Activated CD4-positive, alpha-beta T cell treated with anti-CD3 and anti-CD28 coated beads, Interleukin-2, Interleukin-4, amounts not matched to agents 100 ng/mL and 50 ng/mL, durations not matched to agents 16 hours and 8 hours (primary cell): ENCODE results near the gene ZDHHC11.
"Not testable (repeated sequence)": the region's sequence is repeated elsewhere in the genome, so short reads cannot be mapped to it uniquely, and the experiment has no call there.

Experiments
- DNase-seq: peaks from one replicate; pipeline ENCODE4 v3.0.0-alpha.2; 2020; ENCODE audit warnings: low spot score

Gene ZDHHC11

DNA sequence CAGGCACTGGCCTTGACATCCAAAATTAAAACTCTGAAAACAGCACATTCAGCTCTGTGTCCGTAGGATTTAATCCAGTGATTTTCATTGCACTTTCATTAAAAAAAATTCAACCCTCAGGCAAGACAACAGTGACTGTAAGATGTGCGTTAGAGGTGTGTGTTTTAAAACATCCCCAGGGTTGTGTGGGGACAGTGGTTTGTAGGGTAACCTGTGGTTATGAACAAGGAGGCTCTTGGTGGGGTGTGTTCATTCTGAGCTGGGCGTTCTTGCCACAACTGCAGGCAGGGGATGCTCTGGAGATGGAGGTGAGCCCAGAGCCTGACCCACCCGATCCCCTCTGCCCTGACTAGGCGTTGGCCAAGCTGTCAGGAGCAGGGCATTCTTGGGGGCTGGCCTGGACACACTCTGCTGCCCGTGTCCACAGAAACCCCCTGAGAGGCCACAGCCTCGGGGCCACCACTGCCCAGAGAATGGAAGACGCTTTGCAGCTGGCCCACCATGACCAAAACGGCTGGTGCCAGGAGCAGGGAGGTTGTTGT is 103.4 kb downstream of the ZDHHC11 start:
- not testable (repeated sequence) for DNase-seq

GRCh38 chr5:746258-746761 is 104.5 kb downstream of the ZDHHC11 start:
- no peak for DNase-seq
